ENCODE results near the gene NRXN3. TPM values are rescaled to one million over a fixed set of nuclear protein-coding genes. Genes with fewer than 3 reads are reported as not detected.

Gene NRXN3
- total RNA-seq, 2 donors from 2014 or later: not detected

DNA sequence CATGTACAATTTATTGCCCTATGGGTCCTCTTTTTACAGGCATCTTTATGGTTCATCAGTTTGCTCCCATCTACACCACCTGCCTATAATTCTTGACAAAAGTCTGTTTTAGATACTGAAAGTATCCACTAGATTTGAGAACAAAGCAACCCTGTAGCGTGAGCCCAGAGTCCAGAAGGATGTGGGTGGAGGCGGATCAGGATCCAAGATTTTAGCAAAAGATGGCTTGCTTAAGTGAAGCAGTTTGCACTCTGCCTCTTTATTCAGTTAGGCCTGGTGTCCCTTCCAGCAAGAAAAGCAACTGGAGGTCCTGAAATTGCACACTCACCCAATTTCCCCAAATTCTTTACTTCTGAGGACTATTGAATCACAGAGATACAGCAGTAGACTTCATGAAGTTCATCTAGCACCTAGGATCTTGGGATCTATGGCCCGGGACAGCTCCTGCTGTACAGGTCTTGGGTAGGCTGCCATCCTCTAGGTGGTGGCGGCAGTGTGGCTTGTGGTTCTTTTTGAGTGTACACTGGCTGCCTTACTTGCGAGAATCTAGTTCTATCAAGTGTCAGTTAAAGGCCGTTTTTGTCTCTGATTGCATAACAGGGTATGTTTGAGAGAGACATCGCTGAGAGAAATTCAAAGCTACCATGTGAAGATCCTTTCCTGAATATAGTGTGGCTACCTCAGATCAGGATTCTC is 873.2 kb downstream of the NRXN3 start:
- Mint-ChIP-seq H3K27ac (no peak overlapping the region), H3K4me1 (no peaks in the 10 kb centered on the region)

DNA sequence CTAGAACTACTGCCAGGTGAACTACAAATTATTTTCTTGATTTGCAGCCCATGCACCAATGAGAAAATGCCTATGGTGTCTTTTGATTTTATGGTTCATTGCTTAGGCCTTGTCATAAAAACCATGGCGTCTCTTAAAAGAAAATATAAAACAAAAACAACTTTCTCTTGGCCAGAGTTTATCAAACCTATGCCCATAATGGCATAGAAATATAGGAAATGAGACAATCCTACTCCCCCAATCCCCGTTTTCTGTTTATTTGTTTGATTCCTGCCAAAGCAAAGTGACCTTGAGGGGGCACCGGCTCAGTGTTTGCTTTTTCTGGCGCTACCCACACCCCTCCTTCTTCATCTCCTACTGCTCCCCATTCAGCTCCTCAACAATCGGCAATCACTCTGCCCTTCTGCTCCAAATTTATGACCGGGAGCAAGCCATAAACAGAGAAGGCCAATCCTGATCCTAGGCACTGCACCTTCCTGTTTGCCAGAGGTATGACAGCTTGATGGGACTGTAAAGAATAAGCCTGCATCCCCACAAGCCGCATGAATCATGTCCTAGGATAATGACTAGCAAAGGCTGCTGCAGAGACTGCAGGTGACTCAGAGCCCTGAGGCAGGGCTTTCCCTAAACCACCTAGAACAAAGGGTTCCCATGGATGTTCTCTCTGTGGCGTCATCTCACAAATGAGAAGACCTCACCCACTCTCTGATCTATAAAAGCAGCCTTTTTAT is 874.9 kb downstream of the NRXN3 start:
- no peaks in the 10 kb centered on the region for H3K27me3 Mint-ChIP-seq
- no peak overlapping the region for H3K4me3 Mint-ChIP-seq
- H3K4me1 Mint-ChIP-seq: no peaks in the 10 kb centered on the region
- no peak overlapping the region for H3K27ac Mint-ChIP-seq
- DNase-seq: no peak
- ATAC-seq: no peak
- H3K36me3 Mint-ChIP-seq (ENCODE audit: low read depth): no peaks in the 10 kb centered on the region
- no peaks in the 10 kb centered on the region for H3K9me3 ChIP-seq (ENCODE audit: control insufficient read depth, low read length, poor library complexity, severe bottlenecking)

More for the DNA sequence above, 873.2 kb downstream of the NRXN3 start:
- H3K36me3 Mint-ChIP-seq (ENCODE audit: low read depth): no peaks in the 10 kb centered on the region
- H3K27me3 Mint-ChIP-seq: no peaks in the 10 kb centered on the region
- H3K4me3 Mint-ChIP-seq: no peak overlapping the region
- no peaks in the 10 kb centered on the region for H3K9me3 ChIP-seq (ENCODE audit: control insufficient read depth, low read length, poor library complexity, severe bottlenecking)
- DNase-seq (no peak), ATAC-seq (no peak)

DNA sequence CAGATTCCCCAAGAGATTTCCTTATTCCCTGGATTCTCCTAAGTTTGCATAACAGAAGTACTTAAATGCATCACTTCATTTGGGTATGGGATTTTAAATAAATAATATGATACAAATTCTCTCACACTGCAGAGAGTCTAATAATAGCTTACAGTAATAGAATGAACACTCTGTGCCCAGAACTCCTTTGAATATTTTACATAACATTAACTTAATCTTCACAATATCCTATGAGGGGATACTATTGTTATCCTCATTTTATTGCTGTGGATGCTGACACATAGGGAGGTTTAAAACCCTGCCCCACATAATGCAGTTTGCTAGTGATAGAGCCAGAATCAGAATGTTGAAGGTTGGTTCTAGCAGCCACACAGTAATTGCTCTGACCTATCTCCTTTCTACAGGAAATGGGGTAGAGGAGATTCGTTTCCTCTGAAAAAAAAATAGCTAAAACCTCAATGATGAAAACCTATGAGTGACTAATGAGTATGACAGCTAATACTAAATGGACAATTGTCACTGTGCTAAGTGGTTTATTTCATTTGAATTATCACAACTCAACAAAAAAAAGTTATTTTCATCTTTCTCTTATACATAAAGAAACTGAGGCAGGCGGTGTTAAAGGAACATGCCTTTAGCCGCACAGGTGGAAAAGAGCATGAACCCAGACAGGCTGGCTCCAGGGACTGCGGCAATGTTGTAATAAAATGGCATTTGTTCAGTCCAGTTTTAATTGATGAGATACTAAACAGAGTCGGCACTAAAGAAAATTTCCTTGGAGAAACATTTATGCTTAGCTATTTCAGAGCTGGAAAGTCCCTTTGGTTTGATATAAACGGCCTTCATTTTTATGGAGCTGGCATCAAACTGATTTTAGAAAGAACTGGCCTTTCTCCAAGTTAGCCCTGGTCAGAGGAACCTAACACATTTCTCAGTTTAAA is 880.9 kb downstream of the NRXN3 start:
- no peak overlapping the region for H3K27ac Mint-ChIP-seq
- no peaks in the 10 kb centered on the region for H3K4me1 Mint-ChIP-seq
- no peaks in the 10 kb centered on the region for H3K36me3 Mint-ChIP-seq (ENCODE audit: low read depth)
- DNase-seq (no peak), ATAC-seq (no peak)
- H3K4me3 Mint-ChIP-seq: no peak overlapping the region
- no peaks in the 10 kb centered on the region for H3K27me3 Mint-ChIP-seq
- no peaks in the 10 kb centered on the region for H3K9me3 ChIP-seq (ENCODE audit: control insufficient read depth, low read length, poor library complexity, severe bottlenecking)

DNA sequence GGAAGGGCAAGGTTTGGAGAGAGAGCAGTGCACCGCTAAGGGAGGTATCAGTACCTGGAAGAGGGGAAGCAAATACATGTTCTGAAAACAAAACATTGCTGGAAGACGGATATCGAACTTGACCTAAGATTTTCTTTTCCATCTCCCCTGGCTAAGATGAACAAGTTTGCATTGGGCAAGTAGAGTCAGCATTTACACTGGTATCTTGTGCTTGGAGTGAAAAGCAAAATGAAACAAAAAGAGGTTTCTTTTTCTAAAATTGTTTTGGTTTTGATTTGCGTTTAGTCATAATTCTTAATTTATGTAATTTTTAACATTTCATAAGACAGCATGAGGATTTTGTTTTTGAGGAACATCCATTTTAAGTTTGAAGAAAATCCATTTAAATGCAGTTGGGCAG is 881.6 kb downstream of the NRXN3 start:
- Mint-ChIP-seq H3K4me1 (no peaks in the 10 kb centered on the region), H3K4me3 (no peak overlapping the region), H3K36me3 (ENCODE audit: low read depth) (no peaks in the 10 kb centered on the region), H3K27me3 (no peaks in the 10 kb centered on the region), H3K27ac (no peak overlapping the region)
- ATAC-seq (no peak), DNase-seq (no peak)
- H3K9me3 ChIP-seq (ENCODE audit: control insufficient read depth, low read length, poor library complexity, severe bottlenecking): no peaks in the 10 kb centered on the region

DNA sequence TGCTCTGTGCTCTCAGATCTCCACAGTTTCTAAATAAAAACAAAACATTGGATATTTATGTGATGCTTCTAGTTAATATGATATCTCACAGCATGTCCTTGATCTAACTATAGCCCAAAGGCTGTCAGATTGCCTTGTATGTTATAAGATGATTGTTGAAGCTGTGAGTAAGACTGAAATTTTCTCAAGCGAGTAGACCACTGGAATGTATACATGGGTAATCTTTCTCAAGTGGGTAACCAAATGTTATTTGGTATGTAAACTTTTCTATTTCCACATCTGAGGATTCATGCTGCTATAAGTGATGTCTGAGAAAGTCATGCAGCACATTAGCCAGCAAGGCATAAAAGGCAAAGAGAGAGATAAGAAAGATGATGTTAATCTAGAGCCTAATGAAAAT is 886.7 kb downstream of the NRXN3 start:
- no peaks in the 10 kb centered on the region for H3K4me1 Mint-ChIP-seq
- DNase-seq (no peak), ATAC-seq (no peak)
- no peaks in the 10 kb centered on the region for H3K36me3 Mint-ChIP-seq (ENCODE audit: low read depth)
- no peak overlapping the region for H3K27ac Mint-ChIP-seq
- H3K27me3 Mint-ChIP-seq: no peaks in the 10 kb centered on the region
- no peaks in the 10 kb centered on the region for H3K9me3 ChIP-seq (ENCODE audit: control insufficient read depth, low read length, poor library complexity, severe bottlenecking)
- H3K4me3 Mint-ChIP-seq: no peak overlapping the region

DNA sequence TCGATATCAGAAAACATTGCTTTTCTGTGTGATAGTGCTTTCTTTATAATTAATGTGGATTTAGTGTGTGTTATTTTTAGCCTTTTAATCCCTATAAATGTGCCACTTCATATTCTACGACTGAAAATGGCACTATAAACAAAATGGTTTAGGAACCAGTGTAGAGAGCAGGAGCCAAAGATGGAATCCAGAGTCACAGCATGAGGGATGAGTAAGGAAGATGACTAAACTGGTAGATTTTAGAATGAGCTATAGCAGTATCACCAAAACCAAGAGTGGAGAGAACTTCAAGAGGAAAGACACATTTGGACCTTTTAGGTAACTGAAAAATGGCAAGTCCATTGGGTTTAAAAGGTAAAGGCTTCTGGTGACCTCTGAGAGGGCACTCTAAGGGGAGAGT is 887.2 kb downstream of the NRXN3 start:
- DNase-seq (no peak), ATAC-seq (no peak)
- Mint-ChIP-seq H3K36me3 (ENCODE audit: low read depth) (no peaks in the 10 kb centered on the region), H3K27me3 (no peaks in the 10 kb centered on the region), H3K27ac (no peak overlapping the region), H3K4me3 (no peak overlapping the region), H3K4me1 (no peaks in the 10 kb centered on the region)
- H3K9me3 ChIP-seq (ENCODE audit: control insufficient read depth, low read length, poor library complexity, severe bottlenecking): no peaks in the 10 kb centered on the region

DNA sequence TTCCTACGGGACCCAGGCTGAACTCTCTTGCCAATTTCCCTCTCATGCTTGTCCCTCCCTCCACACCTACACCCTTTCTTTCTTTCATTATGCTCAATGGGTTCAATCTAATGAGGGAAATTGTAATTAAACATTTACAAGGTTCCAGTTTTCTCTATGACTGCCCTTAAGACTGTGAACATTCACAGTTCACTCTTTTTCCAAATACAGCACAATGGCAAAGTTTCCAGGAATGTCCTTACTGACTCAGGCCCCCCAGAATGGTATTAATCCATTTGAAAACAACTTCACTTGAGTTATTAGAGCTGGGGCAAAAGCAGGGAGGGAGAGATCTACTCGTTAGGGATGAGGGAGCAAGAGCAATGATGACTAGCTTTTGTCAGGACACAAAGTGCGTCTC is 892.1 kb downstream of the NRXN3 start:
- ATAC-seq: no peak
- H3K4me1 Mint-ChIP-seq: no peaks in the 10 kb centered on the region

DNA sequence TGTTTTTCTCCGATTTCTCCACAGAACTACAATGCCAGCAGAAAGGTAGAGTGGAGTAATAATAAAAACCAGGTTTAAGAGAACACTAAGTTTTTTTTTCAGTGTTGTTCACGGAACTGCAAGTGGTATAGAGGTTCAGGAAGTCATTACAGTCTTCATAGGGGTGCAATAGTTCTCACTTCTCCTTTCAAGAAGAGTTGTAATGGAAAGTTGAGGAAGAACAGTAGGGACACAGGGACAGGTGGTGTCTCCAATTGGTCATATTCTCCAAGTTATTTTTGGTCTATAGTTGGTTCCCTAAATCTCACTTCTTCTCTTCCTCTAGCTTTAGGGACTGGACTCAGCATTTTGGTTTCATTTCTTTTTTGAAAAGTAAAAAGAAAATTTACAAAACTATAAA is 894.0 kb downstream of the NRXN3 start:
- Mint-ChIP-seq H3K27ac (no peak overlapping the region), H3K4me1 (no peaks in the 10 kb centered on the region), H3K4me3 (no peak overlapping the region), H3K27me3 (no peaks in the 10 kb centered on the region), H3K36me3 (ENCODE audit: low read depth) (no peaks in the 10 kb centered on the region)
- no peak for ATAC-seq
- DNase-seq: no peak
- no peaks in the 10 kb centered on the region for H3K9me3 ChIP-seq (ENCODE audit: control insufficient read depth, low read length, poor library complexity, severe bottlenecking)

More for the DNA sequence above, 892.1 kb downstream of the NRXN3 start:
- H3K9me3 ChIP-seq (ENCODE audit: control insufficient read depth, low read length, poor library complexity, severe bottlenecking): no peaks in the 10 kb centered on the region
- Mint-ChIP-seq H3K36me3 (ENCODE audit: low read depth) (no peaks in the 10 kb centered on the region), H3K27me3 (no peaks in the 10 kb centered on the region), H3K27ac (no peak overlapping the region), H3K4me3 (no peak overlapping the region)
- DNase-seq: no peak

DNA sequence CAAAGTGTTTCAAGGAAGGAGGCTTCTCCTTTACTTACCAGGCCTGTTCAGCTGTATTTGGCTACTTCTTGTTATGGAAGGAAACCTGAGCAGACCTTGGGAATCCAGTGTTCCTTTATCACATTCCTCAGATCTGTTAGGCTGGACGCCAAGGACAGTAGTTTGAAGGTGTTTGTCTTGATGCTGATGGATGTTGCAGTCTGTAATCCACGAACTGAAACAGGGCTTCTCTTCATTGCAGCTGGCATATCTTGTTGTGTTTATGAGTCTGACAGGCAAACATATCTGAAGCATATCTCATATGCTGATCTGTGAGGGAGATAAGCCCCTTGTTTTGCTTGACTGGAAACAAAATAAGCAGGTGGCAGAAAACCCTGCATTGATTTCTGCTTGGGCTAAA is 904.3 kb downstream of the NRXN3 start:
- DNase-seq (no peak), ATAC-seq (no peak)
- Mint-ChIP-seq H3K27me3 (peaks cover 2% of the 10 kb centered on the region), H3K27ac (no peak overlapping the region), H3K36me3 (ENCODE audit: low read depth) (no peaks in the 10 kb centered on the region), H3K4me3 (no peak overlapping the region), H3K4me1 (no peaks in the 10 kb centered on the region)
- no peaks in the 10 kb centered on the region for H3K9me3 ChIP-seq (ENCODE audit: control insufficient read depth, low read length, poor library complexity, severe bottlenecking)

DNA sequence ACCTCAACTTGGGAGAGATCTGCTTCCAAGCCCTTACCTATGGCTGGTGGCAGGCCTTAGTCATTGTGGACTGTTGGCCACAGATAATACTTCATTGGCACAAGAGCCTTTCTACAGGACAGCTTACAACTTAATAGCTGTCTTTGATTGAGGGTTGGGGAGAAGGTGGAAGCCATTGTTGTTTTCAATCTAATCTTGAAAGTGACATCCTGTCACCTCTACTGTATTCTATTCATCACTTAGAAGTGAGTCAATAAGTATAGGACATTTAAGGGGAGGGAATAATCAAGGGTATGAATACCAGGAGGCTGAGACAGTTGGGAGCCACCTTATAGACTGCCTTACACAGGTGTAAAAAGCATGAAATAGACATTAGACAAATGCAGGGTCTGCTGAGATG is 906.3 kb downstream of the NRXN3 start:
- peaks cover 12% of the 10 kb centered on the region for H3K27me3 Mint-ChIP-seq
- no peaks in the 10 kb centered on the region for H3K9me3 ChIP-seq (ENCODE audit: control insufficient read depth, low read length, poor library complexity, severe bottlenecking)
- H3K4me3 Mint-ChIP-seq: no peak overlapping the region
- ATAC-seq: no peak
- H3K36me3 Mint-ChIP-seq (ENCODE audit: low read depth): no peaks in the 10 kb centered on the region
- H3K27ac Mint-ChIP-seq: no peak overlapping the region
- DNase-seq: no peak
- H3K4me1 Mint-ChIP-seq: no peaks in the 10 kb centered on the region

DNA sequence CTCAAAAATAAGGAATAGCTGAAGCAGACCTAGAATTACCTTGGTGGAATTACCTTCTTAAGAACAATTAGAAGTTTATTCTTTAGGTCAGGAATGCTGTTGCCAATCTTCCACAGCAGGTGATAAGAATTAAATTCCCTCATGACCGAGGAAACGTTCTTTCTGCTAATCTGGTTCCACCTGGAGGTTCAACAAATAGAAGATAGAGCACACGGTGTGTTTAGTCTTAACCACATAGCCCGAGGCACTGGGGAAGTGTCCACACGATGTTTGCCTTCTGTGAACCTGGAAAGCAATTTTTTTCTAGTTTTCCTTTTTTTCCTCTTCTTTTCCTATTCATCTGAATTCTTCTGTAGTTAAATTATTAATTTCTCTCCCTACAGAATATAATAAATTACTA is 906.9 kb downstream of the NRXN3 start:
- Mint-ChIP-seq H3K36me3 (ENCODE audit: low read depth) (no peaks in the 10 kb centered on the region), H3K27me3 (peaks cover 12% of the 10 kb centered on the region), H3K4me1 (no peaks in the 10 kb centered on the region), H3K4me3 (no peak overlapping the region), H3K27ac (no peak overlapping the region)
- ATAC-seq (no peak), DNase-seq (no peak)
- no peaks in the 10 kb centered on the region for H3K9me3 ChIP-seq (ENCODE audit: control insufficient read depth, low read length, poor library complexity, severe bottlenecking)

DNA sequence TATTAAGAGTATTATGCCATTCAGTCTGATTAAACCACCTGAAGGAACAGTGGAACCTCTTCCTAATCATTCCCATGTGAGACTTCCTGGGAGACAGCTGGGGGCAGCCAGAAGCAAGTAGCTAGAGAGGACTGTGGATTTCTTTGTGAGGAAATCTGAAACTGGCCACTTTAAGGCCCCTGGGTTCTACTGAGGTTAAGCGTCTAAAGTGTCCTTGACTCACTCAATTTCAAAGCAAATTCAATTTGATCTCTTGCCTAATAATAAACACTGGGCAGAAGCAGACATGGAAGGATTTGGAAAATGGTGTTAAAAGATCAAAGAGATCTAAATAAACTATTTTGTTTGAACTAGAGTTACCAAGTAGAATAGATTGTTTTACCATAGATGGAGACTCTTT is 909.9 kb downstream of the NRXN3 start:
- ATAC-seq: no peak
- H3K9me3 ChIP-seq (ENCODE audit: control insufficient read depth, low read length, poor library complexity, severe bottlenecking): no peaks in the 10 kb centered on the region
- Mint-ChIP-seq H3K27me3 (peaks cover 12% of the 10 kb centered on the region), H3K36me3 (ENCODE audit: low read depth) (no peaks in the 10 kb centered on the region), H3K4me1 (no peaks in the 10 kb centered on the region), H3K4me3 (no peak overlapping the region), H3K27ac (no peak overlapping the region)
- no peak for DNase-seq

DNA sequence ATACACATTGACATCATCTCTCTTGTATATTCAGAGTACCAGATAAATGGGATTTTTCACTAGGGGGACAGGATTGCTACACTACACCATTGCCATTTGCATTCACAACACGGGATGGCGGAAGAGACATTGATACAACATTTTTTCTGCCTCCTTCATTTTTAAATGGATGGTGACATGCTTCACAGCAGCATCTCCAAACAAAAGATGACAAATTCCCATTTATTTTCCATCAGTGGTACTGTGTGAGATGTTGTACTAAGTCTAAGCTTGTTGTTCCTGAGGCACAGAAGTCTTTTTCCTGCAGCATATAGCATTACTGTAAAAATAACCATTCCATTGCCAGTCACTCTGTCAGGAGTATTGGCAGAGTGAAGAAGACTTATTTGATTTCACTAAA is 912.7 kb downstream of the NRXN3 start:
- DNase-seq: no peak
- no peak overlapping the region for H3K4me3 Mint-ChIP-seq
- H3K27me3 Mint-ChIP-seq: peaks cover 12% of the 10 kb centered on the region
- H3K36me3 Mint-ChIP-seq (ENCODE audit: low read depth): no peaks in the 10 kb centered on the region
- no peak overlapping the region for H3K27ac Mint-ChIP-seq
- H3K9me3 ChIP-seq (ENCODE audit: control insufficient read depth, low read length, poor library complexity, severe bottlenecking): no peaks in the 10 kb centered on the region
- ATAC-seq: no peak
- no peaks in the 10 kb centered on the region for H3K4me1 Mint-ChIP-seq
